GM18520 (cell line): ENCODE results near the gene TBPL1.
A peak's percentile ranks its signal among the peaks of the same experiment; 100 is the strongest.
"Not testable (repeated sequence)": the region's sequence is repeated elsewhere in the genome, so short reads cannot be mapped to it uniquely, and the experiment has no call there.

Experiments used
- ATAC-seq: cut with Tn5 transposase; IDR thresholded peaks from one replicate; pipeline ENCODE4 v1.9.1; 2021; ENCODE audit not compliant: unreplicated experiment

The TBPL1 gene

DNA sequence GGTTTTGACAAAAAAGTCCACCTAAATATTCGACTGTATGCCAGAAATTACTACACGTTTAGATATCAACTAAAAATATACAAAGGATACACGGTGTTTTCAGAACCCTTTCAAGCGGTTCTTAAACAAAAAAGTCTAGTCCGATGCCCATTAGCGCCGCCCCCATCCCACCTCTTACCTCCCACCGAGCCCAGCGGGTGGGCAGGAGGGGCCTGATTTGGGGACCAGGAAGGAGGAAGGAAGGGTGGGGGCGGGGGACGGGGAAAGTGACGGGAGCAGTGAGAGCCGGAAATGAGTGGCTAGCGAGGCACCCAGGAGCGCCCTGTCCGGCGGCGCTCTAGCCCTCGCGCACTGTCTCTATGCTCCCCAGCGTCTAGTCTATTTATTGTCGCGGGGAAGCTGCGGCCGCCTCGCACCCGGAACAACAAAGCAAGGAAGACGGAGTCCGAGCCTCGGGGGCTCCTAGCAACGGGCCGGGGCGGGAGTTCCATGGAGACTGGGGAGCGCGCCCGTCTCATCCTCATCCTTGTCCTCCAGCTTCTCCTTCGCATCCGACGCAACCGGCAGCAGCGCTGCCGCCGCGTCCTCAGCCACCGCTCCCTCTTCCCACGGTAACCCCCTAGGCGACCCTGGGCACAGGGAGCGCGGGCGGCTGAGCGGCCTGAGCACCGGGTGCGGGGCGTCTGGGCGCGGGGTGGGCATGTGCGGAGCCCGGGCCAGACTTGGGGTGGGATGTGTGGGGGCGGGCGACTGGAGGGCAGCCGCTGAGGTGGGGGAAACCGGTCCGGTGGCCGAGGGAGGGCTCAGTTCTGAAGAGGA, at the start of gene TBPL1:
TBPL1 (plus strand) TSS at position 410 of the 819 bp plus-strand sequence. CDS start 26,902 bp downstream, outside the sequence.
- ATAC-seq: peak; percentile 89

GRCh38 chr6:133903855-133904254, 49.2 kb upstream of the TBPL1 start:
- ATAC-seq: no peak

GRCh38 chr6:133906050-133906449, 47.0 kb upstream of the TBPL1 start:
- no peak for ATAC-seq

DNA sequence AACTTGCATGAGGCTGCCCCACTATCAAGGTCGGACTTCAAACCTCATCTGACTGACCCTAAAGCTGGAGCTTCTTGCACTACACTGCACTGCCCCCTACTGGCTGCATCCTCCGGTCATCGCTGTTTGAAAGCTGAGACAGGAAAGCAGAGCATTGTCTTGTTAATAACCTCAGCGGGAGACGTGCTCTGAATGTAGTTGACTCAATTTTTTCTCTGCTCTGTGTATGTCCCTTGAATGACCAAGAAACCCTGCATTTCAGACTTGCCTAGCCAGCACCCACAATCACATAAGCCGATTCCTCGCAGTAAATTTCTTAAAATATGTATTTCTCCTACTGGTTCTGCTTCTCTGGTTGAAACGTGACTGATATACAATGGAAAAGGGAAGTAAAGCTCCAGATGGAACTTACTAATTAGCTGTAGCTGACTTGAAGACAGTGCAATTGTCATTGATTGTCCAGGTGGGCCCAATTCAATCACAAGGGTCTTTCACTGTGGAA, 36.3 kb upstream of the TBPL1 start:
- ATAC-seq: no peak

DNA sequence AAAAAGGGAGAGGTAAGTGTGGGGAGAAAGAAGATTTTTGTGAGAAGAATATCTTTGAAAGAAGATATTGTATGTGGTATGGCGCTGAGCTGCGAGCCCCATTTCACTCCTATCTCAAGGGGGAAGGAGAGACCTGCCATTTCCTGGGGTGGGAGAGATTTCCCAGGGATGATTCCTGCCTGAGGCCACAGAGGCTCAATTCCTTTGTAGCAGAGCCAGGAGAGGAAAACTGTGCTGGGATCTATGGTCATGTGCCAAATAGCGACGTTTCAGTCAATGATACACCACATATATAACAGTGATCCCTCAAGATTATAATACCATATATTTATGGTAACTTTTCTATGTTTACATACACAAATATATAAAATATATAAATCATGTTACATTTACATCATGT, 35.2 kb upstream of the TBPL1 start:
- no peak for ATAC-seq

- ATAC-seq: no peak
These were observed 34.7 kb upstream of the TBPL1 start for GRCh38 chr6:133918208-133918930.

DNA sequence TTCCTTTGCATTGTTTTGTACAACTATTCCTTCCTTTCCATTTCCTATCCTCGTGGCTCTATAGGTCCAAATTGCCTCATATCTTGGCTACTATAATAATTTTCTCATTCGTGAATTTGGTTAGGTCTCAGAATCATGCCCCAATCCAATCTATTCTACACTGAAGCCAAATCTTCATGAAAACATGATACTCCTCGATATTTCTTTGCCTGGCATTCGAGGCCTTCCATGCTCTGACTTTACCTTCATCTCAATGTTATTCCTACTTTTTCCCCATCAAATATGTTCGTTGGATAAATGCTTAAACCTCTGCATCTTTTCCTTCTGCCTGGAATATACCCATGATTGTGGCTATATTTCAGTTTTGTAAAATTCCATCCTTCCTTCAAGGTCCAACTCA, 33.7 kb upstream of the TBPL1 start:
- ATAC-seq: no peak

DNA sequence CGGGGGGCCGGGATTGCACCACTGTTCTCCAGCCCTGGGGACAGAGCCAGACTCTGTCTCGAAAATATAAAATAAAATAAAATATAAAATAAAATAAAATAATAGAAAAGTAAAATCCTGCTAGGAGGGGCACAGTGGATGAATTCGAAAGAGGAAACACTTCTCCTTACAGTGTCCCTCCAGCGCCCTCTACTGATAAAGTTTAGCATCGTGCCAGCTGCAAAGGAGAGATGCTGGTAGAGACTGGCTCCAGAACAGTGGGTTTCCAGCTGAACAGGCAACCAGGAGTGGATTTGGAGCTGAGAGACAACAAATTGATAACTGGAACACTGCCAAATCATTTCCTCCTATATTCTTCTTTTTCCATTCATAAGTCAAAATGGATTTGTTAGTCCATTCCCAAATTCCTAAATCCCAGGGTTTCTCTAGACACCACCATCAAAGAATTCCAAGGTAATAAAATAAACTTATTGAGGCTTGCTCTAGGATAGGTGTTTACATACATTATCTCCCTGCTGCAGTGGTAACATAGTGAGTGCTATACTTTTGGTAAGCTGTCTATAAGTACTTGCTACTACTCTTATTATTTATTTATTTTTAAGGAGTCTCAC, 31.7 kb upstream of the TBPL1 start:
- no peak for ATAC-seq

- ATAC-seq: peak; percentile 87
These were observed 29.0 kb upstream of the TBPL1 start for GRCh38 chr6:133923938-133924593.

GRCh38 chr6:133931221-133931620, 21.8 kb upstream of the TBPL1 start:
- not testable (repeated sequence) for ATAC-seq

DNA sequence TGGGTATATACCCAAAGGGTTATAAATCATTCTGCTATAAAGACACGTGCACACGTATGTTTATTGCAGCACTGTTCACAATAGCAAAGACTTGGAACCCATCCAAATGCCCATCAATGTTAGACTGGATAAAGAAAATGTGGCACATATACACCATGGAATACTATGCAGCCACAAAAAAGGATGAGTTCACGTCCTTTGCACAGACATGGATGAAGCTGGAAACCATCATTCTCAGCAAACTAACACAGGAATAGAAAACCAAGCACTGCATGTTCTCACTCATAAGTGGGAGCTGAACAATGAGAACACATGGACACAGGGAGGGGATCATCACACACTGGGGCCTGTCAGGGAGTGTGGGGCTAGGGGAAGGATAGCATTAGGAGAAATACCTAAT, 16.7 kb upstream of the TBPL1 start:
- ATAC-seq: not testable (repeated sequence)

DNA sequence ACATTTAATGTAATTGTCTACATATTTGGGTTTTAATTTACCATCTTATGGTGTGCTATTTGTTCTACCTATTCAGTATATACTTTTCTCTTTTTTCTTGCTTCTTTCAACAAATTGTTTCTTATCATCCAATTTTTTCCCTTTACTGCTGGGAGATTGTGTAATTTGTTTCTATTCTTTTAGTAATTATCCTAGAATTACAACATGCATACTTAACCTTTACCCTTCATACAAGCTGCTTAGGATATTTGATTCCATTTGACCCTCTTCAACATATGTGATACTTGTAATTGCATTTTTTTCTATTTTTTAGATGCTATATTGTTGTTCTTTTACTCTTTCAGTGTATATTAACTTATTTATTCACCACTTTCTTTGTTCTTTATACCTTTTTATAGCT, 15.1 kb upstream of the TBPL1 start:
- ATAC-seq: no peak

GRCh38 chr6:133938533-133938932, 14.5 kb upstream of the TBPL1 start:
- no peak for ATAC-seq

- ATAC-seq: no peak
These were observed 13.0 kb upstream of the TBPL1 start for GRCh38 chr6:133939778-133940667.

DNA sequence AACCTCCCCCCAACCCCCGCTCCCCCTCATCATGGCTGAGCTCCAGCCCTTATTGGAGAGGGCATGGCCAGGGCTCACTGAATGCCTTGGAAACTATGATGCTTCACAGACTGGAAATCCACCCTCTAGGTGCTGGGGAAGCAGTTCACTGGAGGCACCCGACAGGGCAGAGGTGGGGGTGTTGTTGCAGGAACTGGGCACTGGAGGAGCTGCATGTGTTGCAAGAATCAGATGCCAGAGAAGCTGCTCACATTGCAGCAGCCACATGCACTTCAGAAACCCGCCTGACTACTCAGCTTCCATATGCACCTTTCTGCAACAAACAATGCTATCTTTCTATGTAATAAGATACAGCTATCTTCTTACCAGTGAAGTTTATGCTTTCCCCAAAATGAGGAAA, 7.9 kb upstream of the TBPL1 start:
- no peak for ATAC-seq

DNA sequence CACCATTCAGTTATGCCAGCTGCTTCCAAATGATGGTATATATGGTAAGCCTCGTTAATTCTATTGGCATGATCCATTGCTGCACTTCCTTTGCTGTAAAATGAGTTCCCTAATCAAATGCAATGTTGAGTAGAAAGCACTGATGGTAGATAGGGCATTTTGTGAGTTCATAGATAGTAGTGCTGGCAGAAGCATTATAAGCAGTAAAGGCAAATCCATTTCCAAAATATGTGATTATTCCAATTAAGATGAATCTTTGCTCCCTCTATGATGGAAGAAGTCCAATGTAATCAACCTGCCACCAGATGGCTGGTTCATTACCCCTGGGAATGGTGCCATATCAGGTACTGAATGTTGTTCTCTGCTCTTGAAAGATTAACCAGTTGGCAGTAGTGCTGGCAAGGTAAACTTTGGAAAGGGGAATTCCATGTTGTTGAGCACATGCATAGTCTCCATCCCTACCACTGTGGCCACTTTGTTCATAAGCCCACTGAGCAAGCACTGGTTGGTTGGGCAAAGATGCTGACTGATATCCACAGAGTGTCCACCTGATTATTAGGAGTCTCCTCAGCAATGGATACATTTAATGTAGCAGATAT, 5.6 kb upstream of the TBPL1 start:
- ATAC-seq: no peak

DNA sequence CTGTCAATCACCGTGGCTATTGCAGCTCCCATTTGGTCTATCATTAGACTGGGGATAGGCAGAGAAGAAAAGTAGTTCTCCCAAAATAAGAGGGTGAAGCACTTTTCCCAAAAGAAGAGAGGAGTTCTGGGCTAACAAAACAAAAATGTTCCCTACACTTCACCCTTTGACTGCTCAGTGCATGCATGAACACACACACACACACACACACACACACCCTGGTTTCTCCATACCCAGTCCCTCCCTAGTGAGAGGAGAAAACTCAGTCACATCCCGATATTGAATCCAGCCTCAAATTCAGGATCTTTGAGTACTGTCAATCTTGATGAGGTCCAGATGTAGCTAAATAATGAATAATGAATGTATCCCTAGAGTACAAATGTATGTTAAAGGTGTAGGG, 4.6 kb upstream of the TBPL1 start:
- ATAC-seq: no peak

GRCh38 chr6:133951227-133951626, 1.8 kb upstream of the TBPL1 start:
- ATAC-seq: no peak

DNA sequence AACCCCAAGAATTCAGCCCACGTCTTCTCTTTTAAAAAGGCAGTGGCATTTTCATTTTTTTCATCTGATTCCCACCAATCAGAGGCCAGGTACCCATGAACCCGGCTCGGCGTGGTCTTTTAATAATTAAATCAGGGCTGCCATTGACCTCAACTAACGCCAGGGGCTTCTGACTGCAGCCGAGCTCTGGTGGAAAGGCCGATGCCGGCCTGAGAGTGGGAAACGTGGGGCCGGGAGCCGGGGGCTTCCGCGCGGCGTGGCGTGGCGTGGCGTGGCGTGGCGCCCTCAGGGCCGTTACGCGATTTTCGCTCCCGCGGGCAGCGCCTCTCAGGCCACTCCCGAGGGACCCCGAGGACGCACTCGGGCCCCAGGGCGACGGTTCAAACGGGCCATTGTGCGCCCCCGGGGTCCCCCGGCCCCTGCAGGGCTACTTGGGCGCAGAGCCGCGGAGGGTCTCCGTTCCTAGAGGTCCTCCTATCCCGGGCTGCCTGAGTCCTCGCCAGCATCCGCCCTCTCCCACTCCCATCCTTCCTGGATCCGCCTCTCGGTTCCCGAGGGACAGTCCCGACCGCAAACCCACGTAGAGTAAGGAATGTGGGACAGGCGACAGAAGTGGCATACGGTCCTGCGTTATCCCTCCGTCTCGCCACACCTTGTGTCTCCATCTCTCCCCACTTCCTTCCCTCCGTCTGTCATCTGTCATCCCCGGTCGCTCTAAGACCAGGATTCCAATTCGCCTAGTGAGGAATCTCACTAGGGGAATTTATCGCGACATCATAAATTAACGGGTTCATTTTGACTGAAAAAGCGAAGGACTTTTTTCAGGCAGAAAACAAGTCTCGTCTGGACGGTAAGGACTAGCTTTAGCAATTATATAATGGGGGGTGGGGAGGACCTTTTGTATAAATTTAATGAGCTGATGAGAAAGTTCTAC, 876 bp upstream of the TBPL1 start:
- peak; percentile 27 for ATAC-seq
